Progenitor cell of endocrine pancreas (in vitro differentiated cells): ENCODE results near the gene MTMR10. TPM values are rescaled to one million over a fixed set of nuclear protein-coding genes. Genes with fewer than 3 reads are reported as not detected.

Experiments
- DNase-seq: peaks from one replicate; pipeline ENCODE4 v3.0.0; 2021; ENCODE audit warnings: low spot score; ENCODE audit not compliant: unreplicated experiment
- H3K27ac Mint-ChIP-seq: 2 replicates; pipeline ENCODE4 v1.8.0; 2021; ENCODE audit warnings: mild to moderate bottlenecking, moderate library complexity, mixed read lengths
- H3K27me3 Mint-ChIP-seq: 2 replicates; pipeline ENCODE4 v1.8.0; 2021; ENCODE audit warnings: mixed read lengths
- H3K36me3 Mint-ChIP-seq: 2 replicates; pipeline ENCODE4 v1.8.0; 2022; ENCODE audit warnings: mixed read lengths; ENCODE audit not compliant: insufficient read depth
- H3K4me1 Mint-ChIP-seq: 2 replicates; pipeline ENCODE4 v1.8.0; 2021; ENCODE audit warnings: low read depth, mixed read lengths
- H3K4me3 Mint-ChIP-seq: 2 replicates; pipeline ENCODE4 v1.8.0; 2021; ENCODE audit warnings: low read depth, mild to moderate bottlenecking, moderate library complexity, mixed read lengths
- H3K9me3 Mint-ChIP-seq: 2 replicates; pipeline ENCODE4 v1.8.0; 2021; ENCODE audit warnings: low read depth, mixed read lengths
- total RNA-seq: library from RNA; stranded (reverse); gene quantifications from 2 replicates; pipeline ENCODE4 v1.2.1, GENCODE V29; 2021
- TF ChIP-seq, protein P1 (sequence below): fragments of 200-600 bp; sonication (generic); IDR thresholded peaks from one replicate; pipeline ENCODE4 v1.5.0; 2021; ENCODE audit warnings: antibody characterized with exemption, mild to moderate bottlenecking; ENCODE audit not compliant: unreplicated experiment

MTMR10 gene
- total RNA-seq, 1 donor from 2014 or later, result 21.1 TPM

DNA sequence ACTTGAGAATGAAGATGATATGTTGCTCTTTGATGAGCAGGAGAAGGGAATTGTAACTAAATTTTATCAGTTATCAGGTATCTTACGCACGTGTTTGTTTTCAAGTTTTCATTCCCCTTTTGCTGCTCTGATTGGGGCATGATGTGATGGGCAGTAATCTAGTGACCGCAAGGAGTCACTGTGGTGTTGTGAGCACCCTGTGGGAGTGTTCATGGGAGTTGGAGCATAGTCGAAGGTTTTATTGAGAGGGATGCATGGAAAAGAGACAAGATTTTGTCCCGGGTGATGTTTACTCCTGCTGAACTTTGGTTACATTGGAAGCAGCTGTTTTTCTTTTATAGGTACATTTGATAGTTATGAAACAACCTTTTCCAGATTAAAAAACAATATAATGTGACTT, 85.6 kb downstream of the MTMR10 start:
- Mint-ChIP-seq H3K9me3 (no peaks in the 10 kb centered on the region), H3K27me3 (no peaks in the 10 kb centered on the region), H3K4me1 (peaks cover 9% of the 10 kb centered on the region), H3K27ac (no peak overlapping the region), H3K4me3 (no peak overlapping the region), H3K36me3 (peaks cover 6% of the 10 kb centered on the region)
- no peak for DNase-seq
- TF ChIP-seq, protein P1, sequence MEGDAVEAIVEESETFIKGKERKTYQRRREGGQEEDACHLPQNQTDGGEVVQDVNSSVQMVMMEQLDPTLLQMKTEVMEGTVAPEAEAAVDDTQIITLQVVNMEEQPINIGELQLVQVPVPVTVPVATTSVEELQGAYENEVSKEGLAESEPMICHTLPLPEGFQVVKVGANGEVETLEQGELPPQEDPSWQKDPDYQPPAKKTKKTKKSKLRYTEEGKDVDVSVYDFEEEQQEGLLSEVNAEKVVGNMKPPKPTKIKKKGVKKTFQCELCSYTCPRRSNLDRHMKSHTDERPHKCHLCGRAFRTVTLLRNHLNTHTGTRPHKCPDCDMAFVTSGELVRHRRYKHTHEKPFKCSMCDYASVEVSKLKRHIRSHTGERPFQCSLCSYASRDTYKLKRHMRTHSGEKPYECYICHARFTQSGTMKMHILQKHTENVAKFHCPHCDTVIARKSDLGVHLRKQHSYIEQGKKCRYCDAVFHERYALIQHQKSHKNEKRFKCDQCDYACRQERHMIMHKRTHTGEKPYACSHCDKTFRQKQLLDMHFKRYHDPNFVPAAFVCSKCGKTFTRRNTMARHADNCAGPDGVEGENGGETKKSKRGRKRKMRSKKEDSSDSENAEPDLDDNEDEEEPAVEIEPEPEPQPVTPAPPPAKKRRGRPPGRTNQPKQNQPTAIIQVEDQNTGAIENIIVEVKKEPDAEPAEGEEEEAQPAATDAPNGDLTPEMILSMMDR, result no peak

DNA sequence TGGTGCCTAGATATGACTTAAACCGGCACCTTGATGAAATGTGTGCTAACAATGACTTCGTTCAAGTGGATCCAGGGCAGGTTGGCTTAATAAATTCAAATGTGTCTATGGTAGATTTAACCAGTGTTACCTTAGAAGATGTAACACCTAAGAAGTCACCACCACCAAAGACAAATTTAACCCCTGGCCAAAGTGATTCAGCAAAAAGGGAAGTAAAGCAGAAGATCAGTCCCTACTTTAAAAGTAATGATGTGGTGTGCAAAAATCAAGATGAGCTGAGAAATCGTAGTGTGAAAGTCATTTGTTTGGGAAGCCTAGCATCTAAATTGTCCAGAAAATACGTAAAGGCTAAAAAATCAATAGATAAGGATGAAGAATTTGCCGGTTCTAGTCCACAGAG, 86.6 kb downstream of the MTMR10 start:
- Mint-ChIP-seq H3K4me3 (peak overlapping the region; percentile 92), H3K9me3 (no peaks in the 10 kb centered on the region), H3K4me1 (peaks cover 9% of the 10 kb centered on the region), H3K36me3 (peaks cover 4% of the 10 kb centered on the region), H3K27ac (peak overlapping the region; percentile 60), H3K27me3 (no peaks in the 10 kb centered on the region)
- no peak for DNase-seq
- TF ChIP-seq, protein P1, result no peak

DNA sequence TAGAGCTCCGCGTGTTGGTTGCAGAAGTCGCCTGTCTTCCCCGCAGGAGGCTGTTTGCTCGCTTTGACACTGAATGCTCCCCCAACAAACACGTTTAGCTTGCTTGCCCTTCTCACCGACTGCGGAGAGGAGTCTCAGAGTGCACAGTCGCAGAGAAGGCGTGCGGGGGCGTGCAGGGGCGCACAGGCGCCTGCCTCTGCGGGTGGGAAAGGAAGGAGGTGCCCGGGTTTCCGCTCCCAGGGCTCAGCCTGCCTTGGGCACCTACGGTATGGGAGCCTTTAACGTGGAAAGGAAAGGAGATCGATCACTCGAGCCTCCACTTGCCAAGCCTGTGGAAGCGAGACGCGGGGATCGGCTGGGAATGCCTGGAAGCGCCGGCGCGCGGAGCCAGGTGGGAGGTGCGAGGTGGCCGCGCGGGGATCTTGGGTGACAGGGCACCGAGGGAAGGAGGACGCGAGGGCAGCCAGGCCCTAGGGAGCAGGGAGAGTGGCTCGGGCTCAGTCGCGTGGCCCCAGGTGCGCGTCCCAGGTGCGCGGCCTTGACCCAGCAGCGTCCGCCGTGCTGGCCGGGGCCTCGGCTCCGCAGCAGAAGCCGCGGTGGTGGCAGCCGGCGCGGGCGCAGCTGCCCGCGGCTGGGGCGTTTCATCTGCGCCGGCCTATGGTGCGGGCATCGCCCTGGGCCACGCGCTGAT, 87.8 kb downstream of the MTMR10 start, which contains the start of gene FAN1:
Gene FAN1, plus strand, starts transcription at position 419 of the 691 bp plus-strand sequence. CDS start 749 bp downstream, outside the sequence.
- H3K4me3 Mint-ChIP-seq, result peak within 1 kb of the TSS; percentile 92
- H3K36me3 Mint-ChIP-seq, result peaks cover 1% of the 10 kb centered on the region

DNA sequence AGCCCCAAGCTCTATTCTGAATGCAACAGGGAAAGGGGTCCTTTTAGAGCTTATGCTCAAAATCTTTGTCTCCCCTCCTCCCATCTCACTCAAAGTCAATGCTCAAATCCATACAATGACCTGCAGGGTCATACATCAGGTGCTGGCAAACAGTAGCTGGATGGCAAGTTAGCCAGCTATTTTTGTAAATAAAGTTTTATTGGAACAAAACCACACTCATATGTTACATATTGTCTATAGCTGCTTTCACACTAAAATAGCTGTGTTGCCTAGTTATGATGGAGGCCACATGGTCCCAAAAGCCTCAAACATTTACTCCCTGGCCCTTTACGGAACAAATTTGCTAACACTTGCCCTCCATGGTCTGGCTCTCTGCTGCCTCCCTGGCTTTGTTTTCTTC, 89.5 kb downstream of the MTMR10 start:
- TF ChIP-seq, protein P1, result no peak
- Mint-ChIP-seq H3K27me3 (no peaks in the 10 kb centered on the region), H3K9me3 (no peaks in the 10 kb centered on the region), H3K36me3 (peaks cover 1% of the 10 kb centered on the region), H3K4me1 (peaks cover 9% of the 10 kb centered on the region), H3K4me3 (peak overlapping the region; percentile 24), H3K27ac (peak overlapping the region; percentile 62)
- no peak for DNase-seq

More for the DNA sequence above, 87.8 kb downstream of the MTMR10 start, which contains the start of gene FAN1:
- Mint-ChIP-seq H3K27ac (peak within 1 kb of the TSS; percentile 93), H3K4me1 (peaks cover 9% of the 10 kb centered on the region), H3K27me3 (no peaks in the 10 kb centered on the region), H3K9me3 (no peaks in the 10 kb centered on the region)
- TF ChIP-seq, protein P1, result no peak
- DNase-seq, result peak; percentile 78

DNA sequence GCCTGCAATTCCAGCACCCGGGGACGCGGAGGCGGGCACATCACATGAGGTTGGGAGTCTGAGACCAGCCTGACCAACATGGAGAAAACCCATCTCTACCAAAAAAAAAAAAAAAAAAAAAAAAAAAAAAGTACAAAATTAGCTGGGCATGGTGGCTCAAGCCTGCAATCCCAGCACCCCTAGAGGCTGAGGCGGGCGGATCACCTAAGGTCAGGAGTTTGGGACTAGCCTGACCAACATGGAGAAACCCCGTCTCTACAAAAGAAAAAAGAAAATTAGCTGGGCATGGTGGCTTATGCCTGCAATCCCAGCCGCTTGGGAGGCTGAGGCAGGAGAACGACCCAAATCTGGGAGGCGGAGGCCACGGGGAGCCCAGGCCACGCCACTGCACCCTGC, 95.2 kb downstream of the MTMR10 start:
- Mint-ChIP-seq H3K27me3 (no peaks in the 10 kb centered on the region), H3K36me3 (no peaks in the 10 kb centered on the region), H3K9me3 (no peaks in the 10 kb centered on the region), H3K4me3 (no peak overlapping the region), H3K27ac (no peak overlapping the region), H3K4me1 (no peaks in the 10 kb centered on the region)
- TF ChIP-seq, protein P1, result no peak
- no peak for DNase-seq
